Gastroesophageal sphincter (tissue), 3 donors: Measurements from ENCODE around the gene METTL3.

ENCODE experiments used
- CTCF ChIP-seq, 4 experiments: fragments of 200-600 bp in 2 of 4; fragments of 450-650 bp in 2 of 4; sonication (generic) in 1 of 4; IDR thresholded peaks; one replicate each; pipeline ENCODE4 v1.5.1; 2017 to 2019; ENCODE audit warnings: antibody characterized with exemption in 4 of 4, mild to moderate bottlenecking in 2 of 4, moderate library complexity in 2 of 4
- EP300 ChIP-seq: sonication (generic); formaldehyde crosslinking; IDR thresholded peaks from one replicate; pipeline ENCODE4 v1.6.1; 2017; ENCODE audit warnings: antibody characterized with exemption, mild to moderate bottlenecking
- POLR2A ChIP-seq, 2 donors: fragments of 450-650 bp; IDR thresholded peaks; one replicate each; pipeline ENCODE4 v1.6.1; 2017; ENCODE audit warnings: antibody characterized with exemption in 2 of 2, mild to moderate bottlenecking in 2 of 2, moderate library complexity in 1 of 2
- POLR2AphosphoS5 ChIP-seq: sonication (generic); formaldehyde crosslinking; IDR thresholded peaks from one replicate; pipeline ENCODE4 v1.6.1; 2017; ENCODE audit warnings: antibody characterized with exemption

- no peak for TF ChIP-seq CTCF (IDR thresholded peaks at IDR 0.05)
- TF ChIP-seq POLR2A (IDR thresholded peaks at IDR 0.05) = no peak
- no peak for TF ChIP-seq POLR2AphosphoS5
- no peak for TF ChIP-seq EP300
Measured at GRCh38 chr14:21543521-21543960, 32.4 kb upstream of the METTL3 start.
